ENCODE measurements around the gene RILP. TPM values are rescaled to one million over a fixed set of nuclear protein-coding genes. Genes with fewer than 3 reads are reported as not detected.

The RILP gene
- polyA plus RNA-seq, 2 of the 4 experiments (the other 2 are of a cell fraction), result 6.4 to 6.8 TPM

DNA sequence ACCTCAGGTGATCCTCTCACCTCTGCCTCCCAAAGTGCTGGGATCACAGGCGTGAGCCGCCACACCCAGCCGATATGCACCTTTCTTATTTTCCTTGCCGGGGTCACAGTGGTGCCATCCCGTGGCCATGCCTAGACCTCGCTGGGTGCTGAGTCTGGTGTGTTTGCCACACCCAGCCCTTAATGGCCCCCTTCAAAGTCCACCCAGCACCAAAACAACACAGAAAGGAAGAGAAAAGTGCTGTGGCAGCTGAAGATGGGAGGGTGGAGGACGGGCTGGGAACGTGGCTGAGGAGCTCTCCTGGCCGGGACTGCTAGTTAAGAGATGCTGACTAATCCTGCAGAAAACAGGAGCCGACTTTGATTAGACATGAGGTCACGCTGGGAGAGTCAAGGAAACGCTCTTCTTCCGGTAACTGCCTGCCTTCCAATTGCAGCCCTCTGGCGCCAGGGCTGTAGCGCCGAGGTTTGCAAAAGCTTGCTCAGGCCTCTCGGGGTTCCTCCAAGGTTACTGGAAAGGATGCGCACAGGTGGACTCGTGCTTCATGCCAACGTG, 32.0 kb downstream of the RILP start:
- no peak overlapping the region for H3K4me3 ChIP-seq
- POLR2A ChIA-PET, result interaction anchor here (0.8 to 1.9 kb wide), 4 partner anchors 11 to 98 kb away, joined by 4 to 20 read pairs (median 6); partner anchors contain the start of gene SLC43A2
- 29% methylated on average over 20 of the region's 20 CpGs for WGBS (ENCODE audit: missing lambda C conversion rate)
- H3K4me2 ChIP-seq, result peak overlapping the region; percentile 77
- FAIRE-seq, result peak; percentile 96
- CTCF ChIA-PET, result interaction anchor here (0.9 to 18.3 kb wide), 15 partner anchors 11 to 55 kb away, joined by 3 to 263 read pairs (median 6); partner anchors contain the start of genes PITPNA, RILP, SCARF1 and SLC43A2
- H3K27ac ChIP-seq, result peak overlapping the region; percentile 83 to 84
- H3K4me1 ChIP-seq, result peaks cover 17% of the 10 kb centered on the region
- H3K9me3 ChIP-seq, result no peaks in the 10 kb centered on the region
- peak; percentile 80 to 88 for DNase-seq (ENCODE audit: low read depth in 1 of 2, low spot score in 1 of 2)
- ATAC-seq, result peak; percentile 86 to 88
- TF ChIP-seq ZNF302 (CRISPR knock-in tag; IDR thresholded peaks at IDR 0.05) (no peak), GATA3 (IDR thresholded peaks at IDR 0.05; ENCODE audit: borderline replicate concordance) (no peak), ZC3H11A (IDR thresholded peaks at IDR 0.05) (no peak), KDM1A (IDR thresholded peaks at IDR 0.05; ENCODE audit: low read depth) (no peak), BHLHE40 (IDR thresholded peaks at IDR 0.05; ENCODE audit: low read depth, low read length) (no peak), FOXS1 (CRISPR knock-in tag; IDR thresholded peaks at IDR 0.05) (no peak), HDAC2 (IDR thresholded peaks at IDR 0.05) (no peak), RAD21 (conservative IDR thresholded peaks at IDR 0.05 in 1 of 2, IDR thresholded peaks at IDR 0.05 in 1 of 2) (peak; percentile 46 to 48; a peak in 4 of 5 replicates), MYC (IDR thresholded peaks at IDR 0.05; ENCODE audit: borderline replicate concordance, low read length) (0 out of 2 replicates have a peak, but pooled peaks have one; percentile 32), HOXA7 (CRISPR knock-in tag; IDR thresholded peaks at IDR 0.05) (no peak), JUN (IDR thresholded peaks at IDR 0.05) (no peak), MAFK (IDR thresholded peaks at IDR 0.05; ENCODE audit: partially characterized antibody) (peak; percentile 86), CHD4 (IDR thresholded peaks at IDR 0.05; ENCODE audit: borderline replicate concordance) (no peak), NFE2L2 (conservative IDR thresholded peaks at IDR 0.05; ENCODE audit: low read length) (no peak), EHMT2 (IDR thresholded peaks at IDR 0.05; ENCODE audit: low read depth) (no peak), FOSL2 (IDR thresholded peaks at IDR 0.05) (no peak), FOSL2 (CRISPR knock-in tag; IDR thresholded peaks at IDR 0.05) (peak; percentile 46; the same call in 1 of the 2 replicates), RARB (CRISPR knock-in tag; IDR thresholded peaks at IDR 0.05) (no peak), POLR2AphosphoS2 (conservative IDR thresholded peaks at IDR 0.05; ENCODE audit: low read length) (no peak), HOXB5 (CRISPR knock-in tag; IDR thresholded peaks at IDR 0.05) (no peak), CBX2 (IDR thresholded peaks at IDR 0.05; ENCODE audit: borderline replicate concordance, low read depth) (no peak), HEYL (CRISPR knock-in tag; IDR thresholded peaks at IDR 0.05) (no peak), CHD2 (IDR thresholded peaks at IDR 0.05; ENCODE audit: low read length, partially characterized antibody) (no peak), POLR2A (IDR thresholded peaks at IDR 0.05; ENCODE audit: low read length) (no peak), TP53 (CRISPR knock-in tag; IDR thresholded peaks at IDR 0.05) (no peak), EP300 (IDR thresholded peaks at IDR 0.05) (no peak), ESRRA (IDR thresholded peaks at IDR 0.05; ENCODE audit: borderline replicate concordance, low read length) (no peak)
- TF ChIP-seq, protein P1, sequence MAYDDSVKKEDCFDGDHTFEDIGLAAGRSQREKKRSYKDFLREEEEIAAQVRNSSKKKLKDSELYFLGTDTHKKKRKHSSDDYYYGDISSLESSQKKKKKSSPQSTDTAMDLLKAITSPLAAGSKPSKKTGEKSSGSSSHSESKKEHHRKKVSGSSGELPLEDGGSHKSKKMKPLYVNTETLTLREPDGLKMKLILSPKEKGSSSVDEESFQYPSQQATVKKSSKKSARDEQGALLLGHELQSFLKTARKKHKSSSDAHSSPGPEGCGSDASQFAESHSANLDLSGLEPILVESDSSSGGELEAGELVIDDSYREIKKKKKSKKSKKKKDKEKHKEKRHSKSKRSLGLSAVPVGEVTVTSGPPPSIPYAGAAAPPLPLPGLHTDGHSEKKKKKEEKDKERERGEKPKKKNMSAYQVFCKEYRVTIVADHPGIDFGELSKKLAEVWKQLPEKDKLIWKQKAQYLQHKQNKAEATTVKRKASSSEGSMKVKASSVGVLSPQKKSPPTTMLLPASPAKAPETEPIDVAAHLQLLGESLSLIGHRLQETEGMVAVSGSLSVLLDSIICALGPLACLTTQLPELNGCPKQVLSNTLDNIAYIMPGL (CRISPR knock-in tag; IDR thresholded peaks at IDR 0.05; ENCODE audit: borderline replicate concordance), result no peak
- TF ChIP-seq, protein P2, sequence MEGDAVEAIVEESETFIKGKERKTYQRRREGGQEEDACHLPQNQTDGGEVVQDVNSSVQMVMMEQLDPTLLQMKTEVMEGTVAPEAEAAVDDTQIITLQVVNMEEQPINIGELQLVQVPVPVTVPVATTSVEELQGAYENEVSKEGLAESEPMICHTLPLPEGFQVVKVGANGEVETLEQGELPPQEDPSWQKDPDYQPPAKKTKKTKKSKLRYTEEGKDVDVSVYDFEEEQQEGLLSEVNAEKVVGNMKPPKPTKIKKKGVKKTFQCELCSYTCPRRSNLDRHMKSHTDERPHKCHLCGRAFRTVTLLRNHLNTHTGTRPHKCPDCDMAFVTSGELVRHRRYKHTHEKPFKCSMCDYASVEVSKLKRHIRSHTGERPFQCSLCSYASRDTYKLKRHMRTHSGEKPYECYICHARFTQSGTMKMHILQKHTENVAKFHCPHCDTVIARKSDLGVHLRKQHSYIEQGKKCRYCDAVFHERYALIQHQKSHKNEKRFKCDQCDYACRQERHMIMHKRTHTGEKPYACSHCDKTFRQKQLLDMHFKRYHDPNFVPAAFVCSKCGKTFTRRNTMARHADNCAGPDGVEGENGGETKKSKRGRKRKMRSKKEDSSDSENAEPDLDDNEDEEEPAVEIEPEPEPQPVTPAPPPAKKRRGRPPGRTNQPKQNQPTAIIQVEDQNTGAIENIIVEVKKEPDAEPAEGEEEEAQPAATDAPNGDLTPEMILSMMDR (IDR thresholded peaks at IDR 0.05), result peak; percentile 48
- TF ChIP-seq, protein P3, sequence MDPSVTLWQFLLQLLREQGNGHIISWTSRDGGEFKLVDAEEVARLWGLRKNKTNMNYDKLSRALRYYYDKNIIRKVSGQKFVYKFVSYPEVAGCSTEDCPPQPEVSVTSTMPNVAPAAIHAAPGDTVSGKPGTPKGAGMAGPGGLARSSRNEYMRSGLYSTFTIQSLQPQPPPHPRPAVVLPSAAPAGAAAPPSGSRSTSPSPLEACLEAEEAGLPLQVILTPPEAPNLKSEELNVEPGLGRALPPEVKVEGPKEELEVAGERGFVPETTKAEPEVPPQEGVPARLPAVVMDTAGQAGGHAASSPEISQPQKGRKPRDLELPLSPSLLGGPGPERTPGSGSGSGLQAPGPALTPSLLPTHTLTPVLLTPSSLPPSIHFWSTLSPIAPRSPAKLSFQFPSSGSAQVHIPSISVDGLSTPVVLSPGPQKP (IDR thresholded peaks at IDR 0.05; ENCODE audit: low read depth, low read length), result no peak
- TF ChIP-seq, protein P4, sequence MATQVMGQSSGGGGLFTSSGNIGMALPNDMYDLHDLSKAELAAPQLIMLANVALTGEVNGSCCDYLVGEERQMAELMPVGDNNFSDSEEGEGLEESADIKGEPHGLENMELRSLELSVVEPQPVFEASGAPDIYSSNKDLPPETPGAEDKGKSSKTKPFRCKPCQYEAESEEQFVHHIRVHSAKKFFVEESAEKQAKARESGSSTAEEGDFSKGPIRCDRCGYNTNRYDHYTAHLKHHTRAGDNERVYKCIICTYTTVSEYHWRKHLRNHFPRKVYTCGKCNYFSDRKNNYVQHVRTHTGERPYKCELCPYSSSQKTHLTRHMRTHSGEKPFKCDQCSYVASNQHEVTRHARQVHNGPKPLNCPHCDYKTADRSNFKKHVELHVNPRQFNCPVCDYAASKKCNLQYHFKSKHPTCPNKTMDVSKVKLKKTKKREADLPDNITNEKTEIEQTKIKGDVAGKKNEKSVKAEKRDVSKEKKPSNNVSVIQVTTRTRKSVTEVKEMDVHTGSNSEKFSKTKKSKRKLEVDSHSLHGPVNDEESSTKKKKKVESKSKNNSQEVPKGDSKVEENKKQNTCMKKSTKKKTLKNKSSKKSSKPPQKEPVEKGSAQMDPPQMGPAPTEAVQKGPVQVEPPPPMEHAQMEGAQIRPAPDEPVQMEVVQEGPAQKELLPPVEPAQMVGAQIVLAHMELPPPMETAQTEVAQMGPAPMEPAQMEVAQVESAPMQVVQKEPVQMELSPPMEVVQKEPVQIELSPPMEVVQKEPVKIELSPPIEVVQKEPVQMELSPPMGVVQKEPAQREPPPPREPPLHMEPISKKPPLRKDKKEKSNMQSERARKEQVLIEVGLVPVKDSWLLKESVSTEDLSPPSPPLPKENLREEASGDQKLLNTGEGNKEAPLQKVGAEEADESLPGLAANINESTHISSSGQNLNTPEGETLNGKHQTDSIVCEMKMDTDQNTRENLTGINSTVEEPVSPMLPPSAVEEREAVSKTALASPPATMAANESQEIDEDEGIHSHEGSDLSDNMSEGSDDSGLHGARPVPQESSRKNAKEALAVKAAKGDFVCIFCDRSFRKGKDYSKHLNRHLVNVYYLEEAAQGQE (IDR thresholded peaks at IDR 0.05), result no peak
- TF ChIP-seq, protein P5, sequence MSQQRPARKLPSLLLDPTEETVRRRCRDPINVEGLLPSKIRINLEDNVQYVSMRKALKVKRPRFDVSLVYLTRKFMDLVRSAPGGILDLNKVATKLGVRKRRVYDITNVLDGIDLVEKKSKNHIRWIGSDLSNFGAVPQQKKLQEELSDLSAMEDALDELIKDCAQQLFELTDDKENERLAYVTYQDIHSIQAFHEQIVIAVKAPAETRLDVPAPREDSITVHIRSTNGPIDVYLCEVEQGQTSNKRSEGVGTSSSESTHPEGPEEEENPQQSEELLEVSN (IDR thresholded peaks at IDR 0.05; ENCODE audit: borderline replicate concordance, low read depth), result no peak
- TF ChIP-seq, protein P6, sequence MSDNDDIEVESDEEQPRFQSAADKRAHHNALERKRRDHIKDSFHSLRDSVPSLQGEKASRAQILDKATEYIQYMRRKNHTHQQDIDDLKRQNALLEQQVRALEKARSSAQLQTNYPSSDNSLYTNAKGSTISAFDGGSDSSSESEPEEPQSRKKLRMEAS (IDR thresholded peaks at IDR 0.05), result peak; percentile 80

All from A549 (cell line).